Stimulated activated naive CD8-positive, alpha-beta T cell treated with anti-CD3 and anti-CD28 coated beads, Interleukin-15, Interleukin-2, amounts not matched to agents 100 ng/mL and 50 ng/mL, for 24 hours (primary cell): ENCODE measurements around the gene LPP.

Experiments used
- H3K27ac Mint-ChIP-seq: one replicate; pipeline ENCODE4 v1.8.0; 2021; ENCODE audit warnings: mild to moderate bottlenecking, mixed read lengths
- H3K27me3 Mint-ChIP-seq: one replicate; pipeline ENCODE4 v1.8.0; 2021; ENCODE audit warnings: mixed read lengths
- H3K36me3 Mint-ChIP-seq: one replicate; pipeline ENCODE4 v1.8.0; 2021; ENCODE audit warnings: low read depth, mixed read lengths
- H3K4me1 Mint-ChIP-seq: one replicate; pipeline ENCODE4 v1.8.0; 2021; ENCODE audit warnings: low read depth, mixed read lengths
- H3K4me3 Mint-ChIP-seq: one replicate; pipeline ENCODE4 v1.8.0; 2021; ENCODE audit warnings: mild to moderate bottlenecking, mixed read lengths
- H3K9me3 Mint-ChIP-seq: one replicate; pipeline ENCODE4 v1.8.0; 2021; ENCODE audit warnings: mixed read lengths

The LPP gene

DNA sequence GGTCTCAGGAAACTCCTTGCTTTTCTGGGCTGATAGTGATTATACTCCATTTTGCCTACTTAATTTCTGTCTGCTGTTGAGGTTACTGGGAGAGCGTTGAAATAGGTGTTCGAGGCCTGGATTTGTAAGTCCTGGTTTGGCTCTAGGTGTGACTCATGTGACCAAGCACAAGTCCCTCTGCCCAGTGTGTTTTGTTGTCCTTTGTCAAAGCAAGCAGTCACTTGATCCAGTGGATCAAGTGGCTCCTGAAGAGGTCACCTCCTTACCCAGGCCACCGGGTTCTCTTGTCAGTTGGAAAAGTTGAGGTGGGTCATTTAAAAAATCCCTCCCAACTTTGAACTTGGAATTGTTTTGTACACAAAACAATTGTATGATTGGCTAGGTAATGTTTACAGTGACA lies 70.0 kb downstream of the LPP start:
- no peak overlapping the region for H3K4me3 Mint-ChIP-seq
- H3K27me3 Mint-ChIP-seq, result no peaks in the 10 kb centered on the region
- H3K36me3 Mint-ChIP-seq, result peaks cover 38% of the 10 kb centered on the region
- H3K4me1 Mint-ChIP-seq, result peaks cover 4% of the 10 kb centered on the region
- no peak overlapping the region for H3K27ac Mint-ChIP-seq
- H3K9me3 Mint-ChIP-seq, result no peaks in the 10 kb centered on the region

- Mint-ChIP-seq H3K9me3 (no peaks in the 10 kb centered on the region), H3K4me3 (no peak overlapping the region), H3K27me3 (no peaks in the 10 kb centered on the region), H3K36me3 (peaks cover 37% of the 10 kb centered on the region), H3K27ac (no peak overlapping the region), H3K4me1 (peaks cover 4% of the 10 kb centered on the region)
Observed at GRCh38 chr3:188227442-188227841, 73.5 kb downstream of the LPP start.

GRCh38 chr3:188229177-188229576 lies 75.2 kb downstream of the LPP start:
- H3K9me3 Mint-ChIP-seq, result no peaks in the 10 kb centered on the region
- peaks cover 8% of the 10 kb centered on the region for H3K4me1 Mint-ChIP-seq
- H3K4me3 Mint-ChIP-seq, result no peak overlapping the region
- H3K27me3 Mint-ChIP-seq, result no peaks in the 10 kb centered on the region
- H3K36me3 Mint-ChIP-seq, result peaks cover 36% of the 10 kb centered on the region
- no peak overlapping the region for H3K27ac Mint-ChIP-seq

- Mint-ChIP-seq H3K27ac (no peak overlapping the region), H3K4me3 (no peak overlapping the region), H3K4me1 (peaks cover 12% of the 10 kb centered on the region), H3K27me3 (no peaks in the 10 kb centered on the region), H3K36me3 (peaks cover 31% of the 10 kb centered on the region), H3K9me3 (no peaks in the 10 kb centered on the region)
Observed at GRCh38 chr3:188229726-188230125, 75.8 kb downstream of the LPP start.

DNA sequence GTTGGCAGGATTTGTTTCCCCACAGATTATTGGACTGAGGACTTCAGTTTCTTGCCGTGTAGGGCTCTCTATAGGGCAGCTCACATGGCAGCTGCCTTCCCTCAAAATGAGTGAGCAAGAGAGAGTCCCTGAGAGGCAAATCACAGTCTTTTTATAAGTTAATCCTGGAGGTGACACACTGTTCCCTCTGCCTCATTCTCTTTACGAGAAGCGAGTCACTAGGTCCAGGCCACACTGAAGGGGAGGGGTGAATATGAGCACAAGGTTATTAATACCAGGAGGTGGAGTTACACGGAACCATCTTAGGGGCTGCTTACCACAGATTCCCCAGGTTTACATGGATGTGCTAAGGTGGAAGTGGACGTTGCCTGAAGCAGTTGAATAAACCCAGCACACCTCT lies 77.0 kb downstream of the LPP start:
- no peaks in the 10 kb centered on the region for H3K9me3 Mint-ChIP-seq
- peaks cover 15% of the 10 kb centered on the region for H3K4me1 Mint-ChIP-seq
- H3K36me3 Mint-ChIP-seq, result peaks cover 23% of the 10 kb centered on the region
- no peak overlapping the region for H3K4me3 Mint-ChIP-seq
- no peak overlapping the region for H3K27ac Mint-ChIP-seq
- no peaks in the 10 kb centered on the region for H3K27me3 Mint-ChIP-seq

- no peaks in the 10 kb centered on the region for H3K9me3 Mint-ChIP-seq
- H3K27ac Mint-ChIP-seq, result no peak overlapping the region
- H3K4me3 Mint-ChIP-seq, result no peak overlapping the region
- no peaks in the 10 kb centered on the region for H3K27me3 Mint-ChIP-seq
- H3K4me1 Mint-ChIP-seq, result peaks cover 15% of the 10 kb centered on the region
- peaks cover 23% of the 10 kb centered on the region for H3K36me3 Mint-ChIP-seq
Observed at GRCh38 chr3:188231456-188231855, 77.5 kb downstream of the LPP start.

- Mint-ChIP-seq H3K27ac (no peak overlapping the region), H3K4me1 (peaks cover 23% of the 10 kb centered on the region), H3K4me3 (no peak overlapping the region), H3K27me3 (no peaks in the 10 kb centered on the region), H3K36me3 (peaks cover 28% of the 10 kb centered on the region), H3K9me3 (no peaks in the 10 kb centered on the region)
Observed at GRCh38 chr3:188232656-188233055, 78.7 kb downstream of the LPP start.

DNA sequence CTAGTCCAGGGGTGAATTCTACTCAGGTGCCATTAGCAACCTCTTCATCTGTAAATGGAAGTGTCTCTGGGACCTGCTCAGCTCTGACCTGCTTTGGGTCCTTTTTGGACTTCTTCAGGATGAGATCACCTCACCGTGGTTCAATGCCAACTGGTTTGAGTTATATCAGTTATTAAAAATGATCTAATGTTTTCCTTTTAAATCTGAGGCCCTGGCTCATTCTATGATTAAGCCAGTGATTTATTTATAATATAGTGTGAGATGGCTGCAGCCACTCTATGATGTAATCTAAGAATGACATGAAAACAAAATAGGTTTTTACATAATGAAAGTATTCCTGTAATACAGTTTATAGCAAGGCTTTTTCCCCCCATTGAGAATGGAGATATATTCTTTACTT lies 79.4 kb downstream of the LPP start:
- no peaks in the 10 kb centered on the region for H3K27me3 Mint-ChIP-seq
- H3K36me3 Mint-ChIP-seq, result peaks cover 21% of the 10 kb centered on the region
- H3K4me3 Mint-ChIP-seq, result no peak overlapping the region
- H3K9me3 Mint-ChIP-seq, result no peaks in the 10 kb centered on the region
- H3K4me1 Mint-ChIP-seq, result peaks cover 28% of the 10 kb centered on the region
- H3K27ac Mint-ChIP-seq, result no peak overlapping the region

DNA sequence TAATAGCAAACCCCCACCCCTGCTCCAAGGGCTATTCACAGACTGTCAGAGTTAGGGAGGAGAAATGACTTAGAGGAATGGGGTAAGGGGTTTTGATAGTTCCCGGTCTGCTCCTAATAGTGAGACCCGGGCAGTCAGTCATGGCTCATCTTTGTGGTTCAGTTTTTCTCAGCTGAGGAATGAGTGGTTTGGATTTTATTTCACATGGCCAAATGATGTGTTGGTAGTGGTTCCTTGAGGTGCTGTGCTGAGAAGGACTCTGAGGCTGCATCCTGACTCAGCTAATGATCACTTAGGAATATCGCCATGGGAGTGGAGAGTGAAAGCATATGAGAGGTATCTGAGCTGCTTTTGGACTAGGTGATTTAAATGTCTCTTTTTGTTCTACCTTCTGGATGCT lies 80.2 kb downstream of the LPP start:
- H3K27me3 Mint-ChIP-seq, result no peaks in the 10 kb centered on the region
- H3K4me1 Mint-ChIP-seq, result peaks cover 30% of the 10 kb centered on the region
- H3K4me3 Mint-ChIP-seq, result no peak overlapping the region
- H3K27ac Mint-ChIP-seq, result no peak overlapping the region
- H3K36me3 Mint-ChIP-seq, result peaks cover 19% of the 10 kb centered on the region
- H3K9me3 Mint-ChIP-seq, result no peaks in the 10 kb centered on the region

- Mint-ChIP-seq H3K4me3 (no peak overlapping the region), H3K27me3 (no peaks in the 10 kb centered on the region), H3K4me1 (peaks cover 31% of the 10 kb centered on the region), H3K36me3 (peaks cover 16% of the 10 kb centered on the region), H3K27ac (no peak overlapping the region), H3K9me3 (no peaks in the 10 kb centered on the region)
Observed at GRCh38 chr3:188236271-188236670, 82.3 kb downstream of the LPP start.

DNA sequence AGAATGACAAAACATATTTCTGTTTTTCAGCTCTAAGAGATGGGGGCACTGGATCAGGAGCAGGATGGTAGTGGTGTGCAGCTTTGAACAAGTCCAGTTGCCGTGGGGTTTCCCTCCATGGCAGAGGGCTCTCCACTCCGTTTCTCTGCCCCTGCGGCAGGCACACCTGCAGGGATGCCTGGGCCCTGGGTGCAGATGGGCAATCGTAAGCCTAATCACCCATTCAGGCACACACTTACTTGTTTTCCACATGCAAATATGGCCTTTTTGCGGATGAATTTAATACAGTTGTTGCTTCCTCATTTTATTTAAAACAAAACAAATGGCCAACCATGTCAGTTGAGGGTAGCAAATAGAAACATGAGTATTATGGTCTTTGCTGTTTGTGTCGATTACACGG lies 85.1 kb downstream of the LPP start:
- Mint-ChIP-seq H3K36me3 (peaks cover 6% of the 10 kb centered on the region), H3K9me3 (no peaks in the 10 kb centered on the region), H3K4me1 (peaks cover 51% of the 10 kb centered on the region), H3K4me3 (no peak overlapping the region), H3K27me3 (no peaks in the 10 kb centered on the region), H3K27ac (no peak overlapping the region)

- Mint-ChIP-seq H3K36me3 (peaks cover 6% of the 10 kb centered on the region), H3K4me1 (peaks cover 52% of the 10 kb centered on the region), H3K27me3 (no peaks in the 10 kb centered on the region), H3K9me3 (no peaks in the 10 kb centered on the region), H3K4me3 (no peak overlapping the region), H3K27ac (no peak overlapping the region)
Observed at GRCh38 chr3:188239577-188239976, 85.6 kb downstream of the LPP start.

GRCh38 chr3:188240189-188240981 lies 86.4 kb downstream of the LPP start:
- peaks cover 53% of the 10 kb centered on the region for H3K4me1 Mint-ChIP-seq
- no peak overlapping the region for H3K27ac Mint-ChIP-seq
- H3K36me3 Mint-ChIP-seq, result peaks cover 6% of the 10 kb centered on the region
- no peaks in the 10 kb centered on the region for H3K27me3 Mint-ChIP-seq
- H3K4me3 Mint-ChIP-seq, result no peak overlapping the region
- H3K9me3 Mint-ChIP-seq, result no peaks in the 10 kb centered on the region

GRCh38 chr3:188241072-188241471 lies 87.1 kb downstream of the LPP start:
- Mint-ChIP-seq H3K4me3 (no peak overlapping the region), H3K27me3 (no peaks in the 10 kb centered on the region), H3K36me3 (peaks cover 6% of the 10 kb centered on the region), H3K27ac (no peak overlapping the region), H3K9me3 (no peaks in the 10 kb centered on the region), H3K4me1 (peaks cover 54% of the 10 kb centered on the region)

- Mint-ChIP-seq H3K27ac (peak overlapping the region; percentile 49), H3K9me3 (no peaks in the 10 kb centered on the region), H3K4me3 (no peak overlapping the region), H3K36me3 (peaks cover 6% of the 10 kb centered on the region), H3K4me1 (peaks cover 54% of the 10 kb centered on the region), H3K27me3 (no peaks in the 10 kb centered on the region)
Observed at GRCh38 chr3:188241883-188242282, 87.9 kb downstream of the LPP start.
